ENCODE results near the gene OR51I2. TPM values are rescaled to one million over a fixed set of nuclear protein-coding genes. Genes with fewer than 3 reads are reported as not detected.

OR51I2 gene
- not detected for total RNA-seq

GRCh38 chr11:5449023-5449422 lies at the start of gene OR51I2:
Gene OR51I2, plus strand, starts transcription at chr11:5449323. Its CDS starts 4,166 bp downstream, at chr11:5453489.
- no peak for DNase-seq (ENCODE audit: low spot score in 2 of 2)
- Histone ChIP-seq H3K9me3 (no peaks in the 10 kb centered on the region), H3K27ac (no peak within 1 kb of the TSS), H3K36me3 (no peaks in the 10 kb centered on the region), H3K4me1 (no peaks in the 10 kb centered on the region), H3K4me3 (no peak within 1 kb of the TSS), H3K27me3 (no peaks in the 10 kb centered on the region)
- WGBS, 2 donors: 73 to 94% methylated on average over 2 of the region's 2 CpGs
- TF ChIP-seq, protein P1, sequence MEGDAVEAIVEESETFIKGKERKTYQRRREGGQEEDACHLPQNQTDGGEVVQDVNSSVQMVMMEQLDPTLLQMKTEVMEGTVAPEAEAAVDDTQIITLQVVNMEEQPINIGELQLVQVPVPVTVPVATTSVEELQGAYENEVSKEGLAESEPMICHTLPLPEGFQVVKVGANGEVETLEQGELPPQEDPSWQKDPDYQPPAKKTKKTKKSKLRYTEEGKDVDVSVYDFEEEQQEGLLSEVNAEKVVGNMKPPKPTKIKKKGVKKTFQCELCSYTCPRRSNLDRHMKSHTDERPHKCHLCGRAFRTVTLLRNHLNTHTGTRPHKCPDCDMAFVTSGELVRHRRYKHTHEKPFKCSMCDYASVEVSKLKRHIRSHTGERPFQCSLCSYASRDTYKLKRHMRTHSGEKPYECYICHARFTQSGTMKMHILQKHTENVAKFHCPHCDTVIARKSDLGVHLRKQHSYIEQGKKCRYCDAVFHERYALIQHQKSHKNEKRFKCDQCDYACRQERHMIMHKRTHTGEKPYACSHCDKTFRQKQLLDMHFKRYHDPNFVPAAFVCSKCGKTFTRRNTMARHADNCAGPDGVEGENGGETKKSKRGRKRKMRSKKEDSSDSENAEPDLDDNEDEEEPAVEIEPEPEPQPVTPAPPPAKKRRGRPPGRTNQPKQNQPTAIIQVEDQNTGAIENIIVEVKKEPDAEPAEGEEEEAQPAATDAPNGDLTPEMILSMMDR (IDR thresholded peaks at IDR 0.05): no peak
- TF ChIP-seq EP300 (IDR thresholded peaks at IDR 0.05): no peak
- no peak for TF ChIP-seq POLR2A (IDR thresholded peaks at IDR 0.05)

- no peaks in the 10 kb centered on the region for H3K36me3 ChIP-seq
- no peaks in the 10 kb centered on the region for H3K27me3 ChIP-seq
- no peak overlapping the region for H3K27ac ChIP-seq
- H3K9me3 ChIP-seq: no peaks in the 10 kb centered on the region
- no peak for DNase-seq (ENCODE audit: low spot score in 2 of 2)
- TF ChIP-seq POLR2A (IDR thresholded peaks at IDR 0.05) (no peak), EP300 (IDR thresholded peaks at IDR 0.05) (no peak)
- TF ChIP-seq, protein P1 (IDR thresholded peaks at IDR 0.05): no peak
- no peaks in the 10 kb centered on the region for H3K4me1 ChIP-seq
- H3K4me3 ChIP-seq: no peak overlapping the region
Measured at GRCh38 chr11:5405173-5405572, 44.0 kb upstream of the OR51I2 start.

DNA sequence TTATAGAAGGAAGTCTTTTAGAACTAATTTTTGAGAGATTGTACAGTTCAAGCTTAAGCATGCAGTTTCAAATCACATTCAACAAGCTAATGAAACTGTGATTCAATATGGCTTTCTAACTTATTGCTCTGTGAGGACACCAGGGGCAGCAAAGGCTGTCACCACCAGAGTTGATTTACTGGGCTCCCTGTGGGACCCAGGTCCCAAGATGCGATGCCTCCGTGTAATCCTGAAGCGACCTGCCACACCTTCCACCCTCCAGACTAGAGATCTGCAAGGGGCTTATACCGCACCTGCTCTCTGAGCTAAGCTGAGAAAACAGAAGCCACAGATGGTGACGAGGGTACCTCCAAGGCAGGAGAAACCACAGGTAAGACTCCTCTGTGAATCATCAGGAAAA lies 28.1 kb upstream of the OR51I2 start:
- H3K4me3 ChIP-seq: no peak overlapping the region
- H3K9me3 ChIP-seq: no peaks in the 10 kb centered on the region
- WGBS, 2 donors: 64 to 73% methylated on average over 5 of the region's 5 CpGs
- DNase-seq (ENCODE audit: low spot score in 2 of 2): no peak
- H3K27ac ChIP-seq: no peak overlapping the region
- H3K4me1 ChIP-seq: no peaks in the 10 kb centered on the region
- H3K36me3 ChIP-seq: no peaks in the 10 kb centered on the region
- no peak for TF ChIP-seq POLR2A (IDR thresholded peaks at IDR 0.05)
- no peak for TF ChIP-seq EP300 (IDR thresholded peaks at IDR 0.05)
- TF ChIP-seq, protein P1 (IDR thresholded peaks at IDR 0.05): no peak
- no peaks in the 10 kb centered on the region for H3K27me3 ChIP-seq

DNA sequence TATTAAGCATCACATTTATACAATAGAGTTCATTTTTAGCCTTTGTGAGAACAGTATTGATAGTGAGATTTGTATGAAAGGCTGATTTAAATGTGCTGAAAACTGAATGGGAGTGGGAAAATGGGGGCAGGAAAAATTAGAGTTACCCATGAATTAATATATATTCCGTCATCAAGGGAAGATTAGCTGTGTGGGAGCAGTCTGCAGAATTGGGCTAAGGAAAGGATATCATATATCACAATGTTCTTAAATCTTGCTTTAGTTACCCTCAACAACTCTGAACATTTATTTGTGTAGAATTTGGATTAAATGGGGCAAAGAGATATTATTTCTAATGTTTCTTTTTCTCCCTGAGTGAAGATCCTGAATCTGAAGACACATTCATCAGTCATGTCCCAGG lies 27.3 kb upstream of the OR51I2 start, which contains the start of gene OR51Q1:
Gene OR51Q1 (plus strand): TSS at position 301 of the 400 bp plus-strand sequence. CDS start 90 bp downstream, at position 391.
- 73 to 91% methylated on average over 1 of the region's 1 CpG for WGBS, 2 donors
- DNase-seq (ENCODE audit: low spot score in 2 of 2): no peak
- no peaks in the 10 kb centered on the region for H3K9me3 ChIP-seq
- no peak within 1 kb of the TSS for H3K27ac ChIP-seq
- no peaks in the 10 kb centered on the region for H3K27me3 ChIP-seq
- H3K4me3 ChIP-seq: no peak within 1 kb of the TSS
- no peaks in the 10 kb centered on the region for H3K4me1 ChIP-seq
- no peaks in the 10 kb centered on the region for H3K36me3 ChIP-seq
- no peak for TF ChIP-seq POLR2A (IDR thresholded peaks at IDR 0.05)
- TF ChIP-seq EP300 (IDR thresholded peaks at IDR 0.05): no peak
- TF ChIP-seq, protein P1 (IDR thresholded peaks at IDR 0.05): no peak

DNA sequence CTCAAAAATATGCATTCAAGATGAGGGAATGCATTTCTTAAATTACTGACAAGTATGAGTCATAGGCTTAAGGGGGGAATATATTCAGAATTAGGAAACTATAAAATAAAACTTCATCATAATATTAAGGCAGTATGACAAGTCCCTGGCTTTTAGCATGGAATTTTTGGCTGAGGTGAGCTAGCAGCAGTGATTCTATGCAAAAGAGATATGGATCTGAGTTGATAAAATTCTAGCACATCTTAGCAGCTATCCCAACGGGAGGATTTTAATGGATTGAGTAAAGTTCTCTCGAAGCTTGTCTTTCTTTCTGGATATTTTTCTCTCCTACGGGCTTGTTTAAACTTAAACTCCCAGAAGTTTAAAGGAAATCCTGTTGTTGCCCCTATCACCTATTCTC lies 26.0 kb upstream of the OR51I2 start:
- no peaks in the 10 kb centered on the region for H3K27me3 ChIP-seq
- TF ChIP-seq, protein P1 (IDR thresholded peaks at IDR 0.05): no peak
- TF ChIP-seq EP300 (IDR thresholded peaks at IDR 0.05): no peak
- TF ChIP-seq POLR2A (IDR thresholded peaks at IDR 0.05): no peak
- H3K9me3 ChIP-seq: no peaks in the 10 kb centered on the region
- no peak for DNase-seq (ENCODE audit: low spot score in 2 of 2)
- H3K4me3 ChIP-seq: no peak overlapping the region
- H3K4me1 ChIP-seq: no peaks in the 10 kb centered on the region
- WGBS, 2 donors: 69 to 81% methylated on average over 3 of the region's 3 CpGs
- no peak overlapping the region for H3K27ac ChIP-seq
- H3K36me3 ChIP-seq: no peaks in the 10 kb centered on the region

Measured in tibial nerve (tissue), 4 donors.